ENCODE data around the gene RGMB. TPM values are rescaled to one million over a fixed set of nuclear protein-coding genes. Genes with fewer than 3 reads are reported as not detected.

RGMB gene, protein sequence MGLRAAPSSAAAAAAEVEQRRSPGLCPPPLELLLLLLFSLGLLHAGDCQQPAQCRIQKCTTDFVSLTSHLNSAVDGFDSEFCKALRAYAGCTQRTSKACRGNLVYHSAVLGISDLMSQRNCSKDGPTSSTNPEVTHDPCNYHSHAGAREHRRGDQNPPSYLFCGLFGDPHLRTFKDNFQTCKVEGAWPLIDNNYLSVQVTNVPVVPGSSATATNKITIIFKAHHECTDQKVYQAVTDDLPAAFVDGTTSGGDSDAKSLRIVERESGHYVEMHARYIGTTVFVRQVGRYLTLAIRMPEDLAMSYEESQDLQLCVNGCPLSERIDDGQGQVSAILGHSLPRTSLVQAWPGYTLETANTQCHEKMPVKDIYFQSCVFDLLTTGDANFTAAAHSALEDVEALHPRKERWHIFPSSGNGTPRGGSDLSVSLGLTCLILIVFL
- total RNA-seq, result 10 to 100 TPM; 13.0 to 31.7 (median 14.2) TPM

DNA sequence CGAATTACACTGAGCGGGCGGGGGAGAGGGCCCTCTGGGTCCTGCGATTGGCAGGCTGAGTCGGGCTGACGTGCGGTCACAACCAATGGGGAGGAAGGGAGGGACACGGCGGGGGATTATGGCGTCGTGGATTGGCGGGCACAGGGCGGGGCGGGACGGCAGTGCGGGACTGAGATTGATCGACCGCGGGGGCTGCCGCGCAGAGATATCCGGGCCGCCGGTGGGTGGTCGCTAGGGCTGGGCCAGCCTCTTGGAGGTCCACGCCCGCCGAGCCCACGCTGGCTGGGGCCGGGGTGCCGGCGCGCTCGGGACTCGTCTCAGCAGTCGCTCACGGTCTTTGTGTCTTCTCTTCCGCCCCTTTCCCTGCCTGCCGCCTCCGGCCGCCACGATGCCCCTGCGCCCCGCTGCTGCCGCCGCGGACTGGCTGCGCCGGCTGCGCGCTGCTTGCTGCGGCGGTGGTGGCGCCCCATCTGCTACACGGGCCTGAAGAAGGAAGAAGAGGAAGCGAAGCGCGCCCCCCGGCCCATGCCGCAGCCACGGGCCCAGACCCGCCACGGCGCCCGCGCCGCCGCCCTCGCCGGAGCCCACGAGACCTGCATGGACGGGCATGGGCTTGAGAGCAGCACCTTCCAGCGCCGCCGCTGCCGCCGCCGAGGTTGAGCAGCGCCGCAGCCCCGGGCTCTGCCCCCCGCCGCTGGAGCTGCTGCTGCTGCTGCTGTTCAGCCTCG, at the start of gene RGMB:
Gene RGMB, plus strand, starts transcription at position 200 of the 728 bp plus-strand sequence. Its CDS starts 408 bp downstream, at position 608.
- Histone ChIP-seq H3K9me3 (no peaks in the 10 kb centered on the region), H3K36me3 (no peaks in the 10 kb centered on the region), H3K4me1 (peaks cover 13 to 86% (median 28%) of the 10 kb centered on the region in 3 donors), H3K27me3 (peaks cover 0 to 12% (median 0%) of the 10 kb centered on the region in 4 donors), H3K4me3 (peak within 1 kb of the TSS; percentile 74 to 92 (median 84)), H3K27ac (peak within 1 kb of the TSS; percentile 94 to 97 (median 96))
- peak; percentile 74 for DNase-seq
- peak in 3 of 4 donors; percentile 63 to 89 (median 83) for TF ChIP-seq POLR2A (IDR thresholded peaks at IDR 0.05)
- TF ChIP-seq, protein P1, sequence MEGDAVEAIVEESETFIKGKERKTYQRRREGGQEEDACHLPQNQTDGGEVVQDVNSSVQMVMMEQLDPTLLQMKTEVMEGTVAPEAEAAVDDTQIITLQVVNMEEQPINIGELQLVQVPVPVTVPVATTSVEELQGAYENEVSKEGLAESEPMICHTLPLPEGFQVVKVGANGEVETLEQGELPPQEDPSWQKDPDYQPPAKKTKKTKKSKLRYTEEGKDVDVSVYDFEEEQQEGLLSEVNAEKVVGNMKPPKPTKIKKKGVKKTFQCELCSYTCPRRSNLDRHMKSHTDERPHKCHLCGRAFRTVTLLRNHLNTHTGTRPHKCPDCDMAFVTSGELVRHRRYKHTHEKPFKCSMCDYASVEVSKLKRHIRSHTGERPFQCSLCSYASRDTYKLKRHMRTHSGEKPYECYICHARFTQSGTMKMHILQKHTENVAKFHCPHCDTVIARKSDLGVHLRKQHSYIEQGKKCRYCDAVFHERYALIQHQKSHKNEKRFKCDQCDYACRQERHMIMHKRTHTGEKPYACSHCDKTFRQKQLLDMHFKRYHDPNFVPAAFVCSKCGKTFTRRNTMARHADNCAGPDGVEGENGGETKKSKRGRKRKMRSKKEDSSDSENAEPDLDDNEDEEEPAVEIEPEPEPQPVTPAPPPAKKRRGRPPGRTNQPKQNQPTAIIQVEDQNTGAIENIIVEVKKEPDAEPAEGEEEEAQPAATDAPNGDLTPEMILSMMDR (IDR thresholded peaks at IDR 0.05), result peak in 1 of 6 experiments; percentile 3
- 0 to 1% methylated on average over 7 to 16 of the region's 84 CpGs for WGBS, 2 donors
- intact Hi-C loops (cut with DNase I), result no loop called here

DNA sequence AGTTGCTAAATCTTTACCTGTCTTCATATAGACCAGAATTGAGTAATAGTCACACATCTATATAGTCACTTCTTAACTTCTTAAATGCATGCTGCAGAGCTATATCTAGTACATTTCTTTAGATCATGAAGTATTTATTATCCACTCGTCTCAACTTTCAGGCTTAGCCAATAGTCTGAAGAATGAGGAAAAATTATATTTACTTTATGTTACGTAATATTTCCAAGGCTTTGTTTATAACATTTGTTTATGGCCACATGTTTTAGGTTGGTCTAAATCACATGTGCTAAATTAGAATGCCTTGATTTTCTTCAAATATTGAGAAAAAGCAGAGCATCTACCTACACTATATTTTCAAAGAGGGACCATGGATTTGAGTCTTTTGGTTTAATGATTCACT, 47.2 kb upstream of the RGMB start:
- WGBS, 2 donors, result 64 to 65% methylated on average over 2 of the region's 2 CpGs
- DNase-seq, result no peak
- intact Hi-C loops (cut with DNase I), result no loop called here
- Histone ChIP-seq H3K27ac (no peak overlapping the region), H3K9me3 (no peaks in the 10 kb centered on the region), H3K27me3 (no peaks in the 10 kb centered on the region), H3K36me3 (no peaks in the 10 kb centered on the region), H3K4me1 (no peaks in the 10 kb centered on the region), H3K4me3 (no peak overlapping the region)
- no peak for TF ChIP-seq POLR2A (IDR thresholded peaks at IDR 0.05)
- TF ChIP-seq, protein P1 (IDR thresholded peaks at IDR 0.05), result no peak

DNA sequence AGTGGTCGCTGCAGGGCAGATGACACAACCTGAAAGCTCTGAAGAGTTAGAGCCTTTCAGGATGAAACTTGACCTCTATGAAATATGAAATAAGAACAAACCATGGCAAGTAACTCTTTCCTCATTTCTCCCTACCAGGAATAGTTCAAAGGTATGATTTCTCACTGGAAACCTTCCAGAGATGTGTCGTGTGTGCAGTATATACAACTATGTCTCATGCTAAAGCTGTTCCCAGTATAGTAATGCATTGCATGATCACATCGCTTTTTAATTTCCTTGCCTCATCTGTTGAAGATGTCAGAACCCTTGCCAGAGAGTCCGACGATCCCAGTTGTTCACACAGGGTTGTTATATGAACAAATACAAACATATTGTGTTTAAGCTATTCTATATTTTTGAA, 45.8 kb upstream of the RGMB start:
- H3K4me3 ChIP-seq, result no peak overlapping the region
- intact Hi-C loops (cut with DNase I), result no loop called here
- H3K9me3 ChIP-seq, result no peaks in the 10 kb centered on the region
- no peaks in the 10 kb centered on the region for H3K36me3 ChIP-seq
- no peaks in the 10 kb centered on the region for H3K27me3 ChIP-seq
- H3K4me1 ChIP-seq, result no peaks in the 10 kb centered on the region
- no peak for TF ChIP-seq POLR2A (IDR thresholded peaks at IDR 0.05)
- TF ChIP-seq, protein P1 (IDR thresholded peaks at IDR 0.05), result no peak
- WGBS, 2 donors, result 63 to 91% methylated on average over 5 of the region's 5 CpGs
- DNase-seq, result no peak
- H3K27ac ChIP-seq, result no peak overlapping the region

DNA sequence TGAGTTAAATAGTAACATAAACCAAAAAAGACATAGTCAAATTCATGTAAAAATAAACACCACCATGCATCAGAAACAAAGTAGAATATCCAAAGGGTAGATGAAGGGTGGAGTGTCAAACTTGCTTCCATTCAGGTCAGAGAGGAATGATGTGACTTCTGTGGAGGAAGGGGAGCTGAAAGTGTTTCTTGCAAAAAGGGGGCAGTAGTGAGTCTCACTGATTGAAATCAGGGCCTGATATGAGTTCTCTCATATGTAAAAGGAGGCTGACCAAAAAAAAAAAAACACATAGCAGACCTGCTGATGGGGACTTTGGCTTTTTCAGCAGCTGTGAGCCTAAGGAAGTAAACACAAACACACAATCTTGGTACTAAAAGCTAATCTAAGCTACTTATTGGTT, 38.8 kb upstream of the RGMB start:
- H3K9me3 ChIP-seq, result no peaks in the 10 kb centered on the region
- no peak overlapping the region for H3K27ac ChIP-seq
- no peaks in the 10 kb centered on the region for H3K36me3 ChIP-seq
- TF ChIP-seq POLR2A (IDR thresholded peaks at IDR 0.05), result no peak
- DNase-seq, result no peak
- no peaks in the 10 kb centered on the region for H3K27me3 ChIP-seq
- H3K4me3 ChIP-seq, result no peak overlapping the region
- intact Hi-C loops (cut with DNase I), result no loop called here
- no peaks in the 10 kb centered on the region for H3K4me1 ChIP-seq

DNA sequence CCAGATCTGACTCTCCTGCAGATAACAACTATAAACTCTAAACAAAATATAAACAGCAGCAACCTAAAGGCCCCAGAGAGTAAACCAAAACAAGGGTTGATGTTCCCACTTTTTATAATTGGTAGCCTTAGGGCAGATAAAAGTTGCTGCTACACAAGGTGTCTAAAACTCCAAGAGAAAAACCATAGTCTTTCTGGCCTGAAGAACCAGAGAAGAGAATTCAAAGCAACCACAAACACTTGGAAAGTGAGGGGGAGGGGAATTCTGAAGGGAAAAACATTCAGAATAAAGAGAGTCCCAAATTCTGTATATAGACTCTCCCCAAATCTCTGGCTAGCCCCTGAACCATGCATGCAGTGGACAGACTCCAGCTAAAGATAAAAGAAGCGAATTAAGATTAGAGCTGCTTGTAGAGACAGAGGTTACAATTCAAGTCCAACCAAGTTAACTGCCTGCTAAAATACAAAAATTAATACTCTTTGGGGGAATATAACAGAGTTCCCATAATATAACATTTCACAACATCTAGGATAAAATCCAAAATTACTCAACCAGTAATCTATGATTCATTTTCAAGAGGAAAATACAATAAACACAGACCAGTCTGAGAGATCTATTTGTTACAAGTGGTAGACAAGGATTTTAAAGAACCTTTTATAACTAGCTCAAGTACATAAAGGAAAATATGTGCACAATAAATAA, 37.5 kb upstream of the RGMB start:
- H3K4me3 ChIP-seq, result no peak overlapping the region
- H3K27me3 ChIP-seq, result no peaks in the 10 kb centered on the region
- DNase-seq, result no peak
- no peaks in the 10 kb centered on the region for H3K4me1 ChIP-seq
- no peaks in the 10 kb centered on the region for H3K9me3 ChIP-seq
- H3K36me3 ChIP-seq, result no peaks in the 10 kb centered on the region
- H3K27ac ChIP-seq, result no peak overlapping the region
- intact Hi-C loops (cut with DNase I), result no loop called here
- WGBS, 2 donors, result 19 to 50% methylated on average over 1 of the region's 1 CpG
- no peak for TF ChIP-seq POLR2A (IDR thresholded peaks at IDR 0.05)
- TF ChIP-seq, protein P1 (IDR thresholded peaks at IDR 0.05), result no peak
